HepG2 (cell line): ENCODE measurements around the gene MYH10. TPM values are rescaled to one million over a fixed set of nuclear protein-coding genes. Genes with fewer than 3 reads are reported as not detected.

ENCODE experiments used
- ATAC-seq: fragments of 200-7000 bp; cut with Tn5 transposase; 3 replicates; pipeline ENCODE4 v1.9.1; 2020; ENCODE audit warnings: mild to moderate bottlenecking, moderate library complexity
- BruUV-seq: library from RNA; stranded (reverse); fragments of 400-500 nt; replicated peaks from 2 replicates; lab custom pipeline; 2021; lab: Mats Ljungman, UMichigan
- CTCF ChIA-PET: fragments of 300-600 bp; formaldehyde crosslinking; extraction: SDS; loops from one replicate; lab custom pipeline; 2021; ENCODE audit warnings: low total read pairs, inconsistent platforms, low intra/inter-chr PET ratio; lab: Yijun Ruan, JAX
- POLR2A ChIA-PET: fragments of 350-600 bp; sonication (Branson Sonifier 250); formaldehyde crosslinking; loops from one replicate; lab custom pipeline; 2020; ENCODE audit warnings: antibody characterized with exemption, inconsistent platforms; lab: Yijun Ruan, JAX
- DNase-seq: peaks from one replicate; pipeline ENCODE4 v3.0.0-alpha.2; 2015; ENCODE audit warnings: low spot score
- FAIRE-seq: peaks from 3 replicates; lab custom pipeline; 2011; peaks lifted over from hg19 to GRCh38; lab: Jason Lieb, UNC
- H2AFZ ChIP-seq: one replicate; pipeline ENCODE4 v1.6.1; 2011; ENCODE audit warnings: low read length, inconsistent platforms
- H3K27ac ChIP-seq: fragments of 300-600 bp; 3 replicates; pipeline ENCODE4 v1.8.0; 2011; ENCODE audit warnings: mixed run types, mild to moderate bottlenecking, mixed read lengths, low read length, inconsistent platforms; ENCODE audit not compliant: insufficient read depth; ENCODE audit errors: extremely low read length
- H3K27me3 ChIP-seq, 2 experiments: fragments of 200-600 bp in 1 of 2; 2 replicates in 1 of 2; 3 replicates in 1 of 2; pipeline versions ENCODE4 v1.6.0 to v1.8.0; 2011; ENCODE audit warnings: low read length in 2 of 2, mild to moderate bottlenecking in 2 of 2, moderate library complexity in 2 of 2, inconsistent platforms in 1 of 2; ENCODE audit not compliant: insufficient read depth in 2 of 2, control insufficient read depth in 1 of 2
- H3K36me3 ChIP-seq, 2 experiments: fragments of 200-600 bp in 1 of 2; replicated peaks in 1 of 2; 2 replicates in 1 of 2; 3 replicates in 1 of 2; pipeline versions ENCODE4 v1.5.1 to v1.8.0; 2011; ENCODE audit warnings: low read length in 2 of 2, inconsistent platforms in 1 of 2; ENCODE audit not compliant: insufficient read depth in 2 of 2, control insufficient read depth in 1 of 2
- H3K4me1 ChIP-seq: 2 replicates; pipeline ENCODE4 v1.5.1; 2012; ENCODE audit warnings: low read length, inconsistent platforms; ENCODE audit not compliant: insufficient read depth
- H3K4me2 ChIP-seq: 2 replicates; pipeline ENCODE4 v1.6.0; 2011; ENCODE audit warnings: low read depth, low read length, inconsistent platforms
- H3K4me3 ChIP-seq, 3 experiments: fragments of 200-600 bp in 1 of 3; sonication (generic), shearing (Covaris generic) in 1 of 3; replicated peaks in 1 of 3; 2 replicates each; pipeline ENCODE4 v1.5.1; 2011 to 2016; ENCODE audit warnings: low read length in 3 of 3, inconsistent platforms in 2 of 3, low read depth in 2 of 3, mild to moderate bottlenecking in 2 of 3, control low read depth in 1 of 3, mixed read lengths in 1 of 3; ENCODE audit not compliant: insufficient read depth in 1 of 3
- H3K79me2 ChIP-seq: one replicate; pipeline ENCODE4 v1.6.1; 2011; ENCODE audit warnings: low read length, inconsistent platforms; ENCODE audit not compliant: insufficient read depth
- H3K9ac ChIP-seq: 2 replicates; pipeline ENCODE4 v1.6.0; 2011; ENCODE audit warnings: mild to moderate bottlenecking, low read depth, low read length, inconsistent platforms; ENCODE audit not compliant: insufficient read depth
- H3K9me3 ChIP-seq: 2 replicates; pipeline ENCODE4 v1.5.1; 2012; ENCODE audit warnings: mild to moderate bottlenecking, low read length
- H4K20me1 ChIP-seq: 2 replicates; pipeline ENCODE4 v1.6.0; 2011; ENCODE audit warnings: inconsistent platforms, mild to moderate bottlenecking, low read length, moderate library complexity; ENCODE audit not compliant: insufficient read depth
- RFX1 ChIP-seq: fragments of 450-650 bp; IDR thresholded peaks from 2 replicates; pipeline ENCODE4 v1.6.1; 2017
- SP5 ChIP-seq: IDR thresholded peaks from 2 replicates; pipeline ENCODE4 v1.6.1; 2016; ENCODE audit warnings: low read depth, borderline replicate concordance
- ZBTB3 ChIP-seq: sonication (generic); formaldehyde crosslinking; IDR thresholded peaks from 2 replicates; pipeline ENCODE4 v1.4.0; 2020; ENCODE audit warnings: low read depth, mild to moderate bottlenecking, moderate library complexity, missing genetic modification reagents, borderline replicate concordance
- ZFYVE20 ChIP-seq: sonication (generic); formaldehyde crosslinking; IDR thresholded peaks from 2 replicates; pipeline ENCODE4 v1.8.0; 2023; ENCODE audit warnings: low read depth, mild to moderate bottlenecking, moderate library complexity, missing genetic modification reagents, borderline replicate concordance
- ZNF616 ChIP-seq: sonication (generic); formaldehyde crosslinking; IDR thresholded peaks from 2 replicates; pipeline ENCODE4 v1.5.0; 2020; ENCODE audit warnings: low read depth, mild to moderate bottlenecking, missing genetic modification reagents
- WGBS: methylation state at CpG from one replicate; pipeline ENCODE4 v1.1.6; 2017; ENCODE audit warnings: low lambda C conversion rate; 5-methylcytosine and 5-hydroxymethylcytosine counted together
- in situ Hi-C: cut with HindIII; loops from 2 replicates; pipeline ENCODE4 v1.10.0; 2017; ENCODE audit warnings: low pct_unique_long_range_greater_than_20kb; ENCODE audit not compliant: extremely low pct_ligation_motif_present
- intact Hi-C: fragments of 100-400 bp; cut with micrococcal nuclease; formaldehyde crosslinking; loops from one replicate; pipeline ENCODE4 v1.10.0; 2022; ENCODE audit not compliant: unreplicated experiment
- polyA plus RNA-seq, 8 experiments: library from polyadenylated mRNA; depleted of rRNA in 3 of 8; stranded (reverse) in 7 of 8; unstranded in 1 of 8; fragments of >200 nt; fragmentation: Illumina TruSeq in 4 of 8; extraction: Trizol in 4 of 8; gene quantifications; 2 replicates each; pipeline versions ENCODE4 v1.2.1 to v1.2.3, GENCODE V29; 2011 to 2016; ENCODE audit warnings: low read depth in 4 of 8, missing spikeins in 1 of 8, mixed read lengths in 1 of 8; ENCODE audit not compliant: insufficient read depth in 1 of 8
- total RNA-seq, 5 experiments: library from RNA; depleted of rRNA; stranded (reverse); fragments of >200 nt; fragmentation: Illumina TruSeq; extraction: Trizol; gene quantifications; 2 replicates each; pipeline ENCODE4 v1.2.3, GENCODE V29; 2016; ENCODE audit warnings: low read depth in 1 of 5
- TF ChIP-seq, protein P1 (sequence below): sonication (generic); formaldehyde crosslinking; IDR thresholded peaks from 2 replicates; pipeline ENCODE4 v1.4.0; 2020; ENCODE audit warnings: missing genetic modification reagents, borderline replicate concordance

MYH10 gene
- total and polyA plus RNA-seq, 2 of the 13 experiments (the other 11 are each of a cell fraction or from before 2014, with no cell fraction given) = 43.4 to 68.6 TPM

GRCh38 chr17:8628172-8628571 is 2.4 kb downstream of the MYH10 start:
- H3K36me3 ChIP-seq = peaks cover 0 to 1% of the 10 kb centered on the region in 2 experiments; a peak in 2 of 5 replicates
- in situ Hi-C loops (no loop called here), intact Hi-C loops (no loop called here)
- H3K9ac ChIP-seq = peak overlapping the region; percentile 95; the same call in 1 of the 2 replicates
- H3K9me3 ChIP-seq = no peaks in the 10 kb centered on the region
- no TSS peak for BruUV-seq
- CTCF ChIA-PET = no interaction called here
- DNase-seq = no peak
- WGBS = 52% methylated on average over 2 of the region's 2 CpGs
- POLR2A ChIA-PET = no interaction called here
- no peaks in the 10 kb centered on the region for H3K27me3 ChIP-seq
- FAIRE-seq = no peak
- no peak for ATAC-seq
- peak overlapping the region; percentile 93 for H3K4me2 ChIP-seq
- TF ChIP-seq ZFYVE20 (CRISPR knock-in tag) (no peak), ZBTB3 (CRISPR knock-in tag) (no peak), ZNF616 (CRISPR knock-in tag) (no peak), RFX1 (no peak), SP5 (CRISPR knock-in tag) (no peak)
- TF ChIP-seq, protein P1, sequence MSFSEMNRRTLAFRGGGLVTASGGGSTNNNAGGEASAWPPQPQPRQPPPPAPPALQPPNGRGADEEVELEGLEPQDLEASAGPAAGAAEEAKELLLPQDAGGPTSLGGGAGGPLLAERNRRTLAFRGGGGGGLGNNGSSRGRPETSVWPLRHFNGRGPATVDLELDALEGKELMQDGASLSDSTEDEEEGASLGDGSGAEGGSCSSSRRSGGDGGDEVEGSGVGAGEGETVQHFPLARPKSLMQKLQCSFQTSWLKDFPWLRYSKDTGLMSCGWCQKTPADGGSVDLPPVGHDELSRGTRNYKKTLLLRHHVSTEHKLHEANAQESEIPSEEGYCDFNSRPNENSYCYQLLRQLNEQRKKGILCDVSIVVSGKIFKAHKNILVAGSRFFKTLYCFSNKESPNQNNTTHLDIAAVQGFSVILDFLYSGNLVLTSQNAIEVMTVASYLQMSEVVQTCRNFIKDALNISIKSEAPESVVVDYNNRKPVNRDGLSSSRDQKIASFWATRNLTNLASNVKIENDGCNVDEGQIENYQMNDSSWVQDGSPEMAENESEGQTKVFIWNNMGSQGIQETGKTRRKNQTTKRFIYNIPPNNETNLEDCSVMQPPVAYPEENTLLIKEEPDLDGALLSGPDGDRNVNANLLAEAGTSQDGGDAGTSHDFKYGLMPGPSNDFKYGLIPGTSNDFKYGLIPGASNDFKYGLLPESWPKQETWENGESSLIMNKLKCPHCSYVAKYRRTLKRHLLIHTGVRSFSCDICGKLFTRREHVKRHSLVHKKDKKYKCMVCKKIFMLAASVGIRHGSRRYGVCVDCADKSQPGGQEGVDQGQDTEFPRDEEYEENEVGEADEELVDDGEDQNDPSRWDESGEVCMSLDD (CRISPR knock-in tag) = no peak
- peaks cover 37% of the 10 kb centered on the region for H3K4me1 ChIP-seq
- no peak overlapping the region for H2AFZ ChIP-seq
- H4K20me1 ChIP-seq = peaks cover 22% of the 10 kb centered on the region
- peak overlapping the region in 1 of 3 experiments; percentile 99; a peak in 1 of 6 replicates for H3K4me3 ChIP-seq
- H3K27ac ChIP-seq = no peak overlapping the region
- peaks cover 68% of the 10 kb centered on the region for H3K79me2 ChIP-seq
